Measurements from ENCODE around the gene ANGPT4.

ANGPT4 gene

DNA sequence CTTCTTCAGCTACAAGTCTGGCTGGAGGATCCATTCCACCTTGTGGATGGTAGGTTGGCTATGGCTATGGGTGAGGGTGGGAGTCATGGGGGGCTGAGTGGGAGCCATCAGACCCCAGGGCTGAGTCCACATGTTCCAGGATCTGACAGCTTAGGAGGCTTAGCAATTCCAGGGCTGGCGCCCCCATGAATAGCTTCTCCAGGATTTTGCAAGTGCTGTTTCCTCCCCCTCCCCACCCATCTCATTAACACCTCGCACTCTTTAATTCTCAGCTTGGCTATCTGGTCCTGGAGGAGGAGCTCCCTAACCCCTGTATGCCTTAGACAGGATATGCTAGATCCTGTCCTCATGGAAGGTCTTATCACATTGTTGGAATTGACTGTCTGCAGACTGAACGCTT is 39.0 kb upstream of the ANGPT4 start:
- no peaks in the 10 kb centered on the region for H3K36me3 ChIP-seq (ENCODE audit: insufficient read depth, low read length)
- no peak overlapping the region for H3K27ac ChIP-seq (ENCODE audit: low read depth, low read length)
- no peaks in the 10 kb centered on the region for H3K79me2 ChIP-seq (ENCODE audit: control insufficient read depth, insufficient read depth, low read length, unreplicated experiment)
- H3K4me1 ChIP-seq (ENCODE audit: control insufficient read depth, insufficient read depth, low read length, unreplicated experiment) = no peaks in the 10 kb centered on the region
- H3K4me3 ChIP-seq (ENCODE audit: low read depth, low read length) = no peak overlapping the region
- H2AFZ ChIP-seq (ENCODE audit: low read length, unreplicated experiment) = no peak overlapping the region
- H3K27me3 ChIP-seq (ENCODE audit: insufficient read depth, low read length) = peaks cover 46% of the 10 kb centered on the region

DNA sequence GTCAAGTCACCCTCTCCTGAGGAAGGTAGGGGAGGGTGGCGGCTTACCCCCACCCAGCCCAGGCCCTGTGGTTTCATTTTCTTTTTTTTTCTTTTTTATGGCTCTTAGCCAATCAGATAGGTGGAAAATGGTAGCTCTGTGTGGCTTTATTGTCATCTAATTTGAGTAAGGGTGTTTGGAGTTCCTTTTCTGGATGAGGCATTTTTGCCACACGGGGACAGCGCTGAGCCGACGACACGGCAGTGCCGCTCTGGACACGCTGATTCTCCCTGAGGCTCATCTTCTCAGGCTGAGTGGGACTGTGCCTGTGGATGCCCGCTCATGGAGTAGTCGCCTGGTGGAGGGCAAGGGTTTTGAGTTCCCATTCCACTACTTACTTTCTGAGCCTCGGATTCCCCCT is 37.6 kb upstream of the ANGPT4 start:
- Histone ChIP-seq H3K27ac (ENCODE audit: low read depth, low read length) (no peak overlapping the region), H3K27me3 (ENCODE audit: insufficient read depth, low read length) (peaks cover 40% of the 10 kb centered on the region), H3K79me2 (ENCODE audit: control insufficient read depth, insufficient read depth, low read length, unreplicated experiment) (no peaks in the 10 kb centered on the region), H3K4me3 (ENCODE audit: low read depth, low read length) (no peak overlapping the region), H3K36me3 (ENCODE audit: insufficient read depth, low read length) (no peaks in the 10 kb centered on the region), H3K4me1 (ENCODE audit: control insufficient read depth, insufficient read depth, low read length, unreplicated experiment) (no peaks in the 10 kb centered on the region), H2AFZ (ENCODE audit: low read length, unreplicated experiment) (no peak overlapping the region)

DNA sequence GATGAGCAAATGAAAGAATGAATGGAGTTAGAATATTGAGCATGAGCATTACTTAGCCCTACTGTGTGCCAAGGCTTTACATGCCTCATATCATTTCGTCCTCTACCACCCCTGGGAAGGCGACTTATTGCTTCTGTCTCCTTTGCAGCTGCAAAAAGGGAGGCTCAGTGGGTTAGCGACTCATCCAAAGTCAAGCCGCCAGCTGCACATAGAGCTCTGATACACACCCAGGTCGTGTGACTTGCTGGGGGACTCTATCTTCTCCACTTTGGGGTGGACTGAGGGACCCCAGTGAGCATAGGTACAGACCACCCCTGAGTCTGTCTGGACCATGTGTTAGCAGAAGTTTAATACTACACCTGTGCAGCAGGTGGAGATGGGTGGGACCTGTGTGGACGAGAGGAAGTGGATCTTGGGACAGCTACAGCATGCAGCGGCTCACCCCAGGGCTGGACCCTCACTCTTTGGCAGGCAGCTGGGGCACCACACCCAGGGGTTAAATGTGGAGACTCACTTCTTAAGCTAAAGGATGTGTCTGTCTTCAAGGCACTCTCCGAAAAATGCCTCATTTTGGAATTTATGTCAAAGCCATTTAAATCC is 36.2 kb upstream of the ANGPT4 start:
- no peaks in the 10 kb centered on the region for H3K4me1 ChIP-seq (ENCODE audit: control insufficient read depth, insufficient read depth, low read length, unreplicated experiment)
- H3K36me3 ChIP-seq (ENCODE audit: insufficient read depth, low read length) = no peaks in the 10 kb centered on the region
- H3K79me2 ChIP-seq (ENCODE audit: control insufficient read depth, insufficient read depth, low read length, unreplicated experiment) = no peaks in the 10 kb centered on the region
- no peak overlapping the region for H3K4me3 ChIP-seq (ENCODE audit: low read depth, low read length)
- H3K27ac ChIP-seq (ENCODE audit: low read depth, low read length) = no peak overlapping the region
- peaks cover 41% of the 10 kb centered on the region for H3K27me3 ChIP-seq (ENCODE audit: insufficient read depth, low read length)
- H2AFZ ChIP-seq (ENCODE audit: low read length, unreplicated experiment) = no peak overlapping the region

DNA sequence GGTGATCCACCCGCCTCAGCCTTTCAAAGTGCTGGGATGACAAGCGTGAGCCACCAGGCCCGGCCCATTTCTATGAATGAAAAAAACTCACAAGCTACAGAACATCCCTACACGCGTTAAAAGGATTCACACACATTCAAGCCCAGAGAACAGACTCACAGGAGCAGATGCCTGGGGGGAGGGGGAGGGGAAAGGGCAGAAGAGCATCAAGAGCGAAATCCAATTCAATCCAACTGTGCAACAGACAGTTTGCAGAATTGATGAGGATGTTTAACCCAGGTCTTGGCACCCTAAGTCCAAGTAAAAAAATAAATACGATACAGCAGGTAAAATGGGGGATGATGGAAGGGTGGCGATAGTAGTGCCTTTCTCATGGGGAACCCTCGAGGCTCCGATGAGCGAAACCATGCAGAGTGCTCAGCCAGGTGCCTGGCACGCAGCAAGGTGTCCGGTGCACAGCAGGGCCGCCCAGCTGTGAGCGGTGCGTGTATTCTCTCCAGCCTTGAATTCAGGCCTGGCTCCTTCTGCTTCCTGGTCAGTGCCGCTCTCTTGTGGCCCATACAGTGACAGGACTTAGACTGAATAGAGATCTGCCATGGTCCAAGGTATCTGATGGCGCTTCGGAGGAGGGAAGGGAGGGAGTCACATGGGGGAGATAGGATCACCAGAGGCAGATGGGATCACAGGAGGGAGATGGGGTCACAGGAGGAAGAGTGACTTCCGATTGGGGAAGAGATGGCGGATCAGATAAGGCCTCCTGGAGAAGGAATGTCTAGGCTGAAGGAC is 35.4 kb upstream of the ANGPT4 start:
- no peak overlapping the region for H3K27ac ChIP-seq (ENCODE audit: low read depth, low read length)
- no peak overlapping the region for H2AFZ ChIP-seq (ENCODE audit: low read length, unreplicated experiment)
- no peaks in the 10 kb centered on the region for H3K4me1 ChIP-seq (ENCODE audit: control insufficient read depth, insufficient read depth, low read length, unreplicated experiment)
- H3K4me3 ChIP-seq (ENCODE audit: low read depth, low read length) = no peak overlapping the region
- peaks cover 45% of the 10 kb centered on the region for H3K27me3 ChIP-seq (ENCODE audit: insufficient read depth, low read length)
- no peaks in the 10 kb centered on the region for H3K79me2 ChIP-seq (ENCODE audit: control insufficient read depth, insufficient read depth, low read length, unreplicated experiment)
- H3K36me3 ChIP-seq (ENCODE audit: insufficient read depth, low read length) = no peaks in the 10 kb centered on the region

DNA sequence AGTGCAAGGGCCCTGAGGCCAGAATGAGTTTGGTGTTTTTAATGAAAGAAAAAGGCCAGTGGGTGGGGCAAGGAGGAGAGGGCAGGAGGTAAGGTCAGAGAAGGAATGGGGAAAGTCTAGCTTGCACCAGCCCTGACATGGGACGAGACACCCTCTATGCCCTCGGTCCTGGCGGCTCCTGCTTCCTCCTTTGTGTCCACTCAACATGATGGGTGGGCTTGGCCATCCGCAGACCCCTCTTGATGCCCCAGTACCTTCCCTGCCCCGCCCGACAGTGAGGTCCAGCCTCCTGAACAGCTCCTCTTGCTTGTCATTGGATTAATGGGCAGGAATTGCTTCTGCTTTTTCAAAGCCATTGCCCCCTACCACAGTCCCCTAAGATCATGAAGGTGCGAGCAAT is 33.6 kb upstream of the ANGPT4 start:
- Histone ChIP-seq H3K27ac (ENCODE audit: low read depth, low read length) (no peak overlapping the region), H3K4me3 (ENCODE audit: low read depth, low read length) (no peak overlapping the region), H2AFZ (ENCODE audit: low read length, unreplicated experiment) (no peak overlapping the region), H3K79me2 (ENCODE audit: control insufficient read depth, insufficient read depth, low read length, unreplicated experiment) (no peaks in the 10 kb centered on the region), H3K36me3 (ENCODE audit: insufficient read depth, low read length) (no peaks in the 10 kb centered on the region), H3K27me3 (ENCODE audit: insufficient read depth, low read length) (peaks cover 51% of the 10 kb centered on the region), H3K4me1 (ENCODE audit: control insufficient read depth, insufficient read depth, low read length, unreplicated experiment) (no peaks in the 10 kb centered on the region)

DNA sequence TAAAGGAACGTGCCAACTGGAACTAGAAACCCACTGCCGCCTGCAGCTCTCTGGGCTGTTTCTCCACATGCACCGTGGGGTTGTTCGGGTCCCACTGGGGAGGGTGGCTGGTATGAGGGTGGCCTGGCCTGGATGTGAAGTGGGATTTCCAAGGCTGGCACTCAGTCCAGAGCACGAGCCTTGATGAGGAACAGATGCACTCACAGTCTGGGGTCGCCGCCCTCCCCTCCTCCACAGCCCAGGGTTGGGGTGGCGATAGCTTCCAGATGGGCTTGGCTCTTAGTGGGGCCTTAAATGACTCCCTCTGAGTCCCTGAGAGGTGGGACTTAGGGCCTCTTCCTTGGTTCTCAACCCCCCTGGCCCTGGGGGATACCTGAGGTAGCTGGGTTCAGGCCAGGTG is 30.7 kb upstream of the ANGPT4 start:
- Histone ChIP-seq H2AFZ (ENCODE audit: low read length, unreplicated experiment) (no peak overlapping the region), H3K4me1 (ENCODE audit: control insufficient read depth, insufficient read depth, low read length, unreplicated experiment) (no peaks in the 10 kb centered on the region), H3K27ac (ENCODE audit: low read depth, low read length) (no peak overlapping the region), H3K27me3 (ENCODE audit: insufficient read depth, low read length) (peaks cover 68% of the 10 kb centered on the region), H3K36me3 (ENCODE audit: insufficient read depth, low read length) (no peaks in the 10 kb centered on the region), H3K4me3 (ENCODE audit: low read depth, low read length) (no peak overlapping the region), H3K79me2 (ENCODE audit: control insufficient read depth, insufficient read depth, low read length, unreplicated experiment) (no peaks in the 10 kb centered on the region)

DNA sequence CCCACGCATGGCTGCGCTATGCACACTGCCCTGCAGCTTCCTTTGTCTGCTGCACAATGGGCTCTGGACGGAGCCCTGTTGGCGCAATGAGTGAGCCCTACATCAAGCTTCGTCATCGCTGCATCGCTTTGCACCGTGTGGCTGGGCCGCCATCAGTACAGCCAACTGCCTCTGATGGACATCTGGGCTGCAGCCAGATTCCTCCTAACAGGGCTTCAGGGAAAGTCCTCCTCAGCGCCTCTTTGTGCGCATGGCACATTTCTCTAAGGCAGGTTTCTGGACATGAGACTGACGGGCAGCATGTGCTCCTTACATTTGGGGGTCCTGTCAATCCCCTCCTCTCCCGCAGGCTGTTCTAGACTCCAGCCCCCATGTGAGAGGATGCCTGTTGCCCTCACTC is 29.7 kb upstream of the ANGPT4 start:
- Histone ChIP-seq H3K36me3 (ENCODE audit: insufficient read depth, low read length) (no peaks in the 10 kb centered on the region), H2AFZ (ENCODE audit: low read length, unreplicated experiment) (no peak overlapping the region)

DNA sequence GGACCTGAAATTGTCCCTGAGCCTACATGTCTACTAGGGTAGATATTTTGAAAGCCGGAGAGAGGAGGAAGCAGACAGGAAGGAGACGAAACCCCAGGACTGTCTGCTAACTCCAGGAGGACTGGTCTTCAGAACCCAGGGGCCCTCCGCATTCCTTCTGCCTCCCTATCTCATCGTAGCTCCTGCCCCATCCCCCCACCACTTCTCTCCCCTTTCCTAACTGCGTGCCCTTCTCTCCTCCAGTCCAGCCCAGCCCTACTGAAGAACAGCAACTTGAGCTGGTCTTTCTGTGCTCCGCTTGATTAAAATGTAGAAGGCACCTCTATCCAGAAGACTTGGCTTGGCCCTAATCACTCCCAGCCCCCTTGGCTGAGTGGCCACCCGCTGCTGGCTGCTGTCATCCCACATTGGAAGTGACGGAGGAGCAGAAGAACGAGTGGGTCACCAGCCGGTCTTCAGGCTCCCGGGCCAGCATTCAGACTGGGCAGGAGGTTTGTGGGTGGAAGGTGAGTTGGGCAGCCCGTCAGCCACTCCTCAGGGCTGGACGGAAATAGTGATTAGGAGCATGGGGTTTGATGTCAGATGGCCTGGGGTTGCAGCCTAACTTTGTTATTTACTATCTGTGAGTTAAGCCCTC is 28.8 kb upstream of the ANGPT4 start:
- H2AFZ ChIP-seq (ENCODE audit: low read length, unreplicated experiment) = no peak overlapping the region
- H3K27ac ChIP-seq (ENCODE audit: low read depth, low read length) = no peak overlapping the region
- no peaks in the 10 kb centered on the region for H3K4me1 ChIP-seq (ENCODE audit: control insufficient read depth, insufficient read depth, low read length, unreplicated experiment)
- H3K27me3 ChIP-seq (ENCODE audit: insufficient read depth, low read length) = peaks cover 79% of the 10 kb centered on the region
- H3K36me3 ChIP-seq (ENCODE audit: insufficient read depth, low read length) = no peaks in the 10 kb centered on the region
- no peaks in the 10 kb centered on the region for H3K79me2 ChIP-seq (ENCODE audit: control insufficient read depth, insufficient read depth, low read length, unreplicated experiment)
- no peak overlapping the region for H3K4me3 ChIP-seq (ENCODE audit: low read depth, low read length)

More for the DNA sequence above, 29.7 kb upstream of the ANGPT4 start:
- H3K27me3 ChIP-seq (ENCODE audit: insufficient read depth, low read length) = peaks cover 76% of the 10 kb centered on the region
- no peak overlapping the region for H3K4me3 ChIP-seq (ENCODE audit: low read depth, low read length)
- no peaks in the 10 kb centered on the region for H3K79me2 ChIP-seq (ENCODE audit: control insufficient read depth, insufficient read depth, low read length, unreplicated experiment)
- H3K4me1 ChIP-seq (ENCODE audit: control insufficient read depth, insufficient read depth, low read length, unreplicated experiment) = no peaks in the 10 kb centered on the region
- no peak overlapping the region for H3K27ac ChIP-seq (ENCODE audit: low read depth, low read length)

DNA sequence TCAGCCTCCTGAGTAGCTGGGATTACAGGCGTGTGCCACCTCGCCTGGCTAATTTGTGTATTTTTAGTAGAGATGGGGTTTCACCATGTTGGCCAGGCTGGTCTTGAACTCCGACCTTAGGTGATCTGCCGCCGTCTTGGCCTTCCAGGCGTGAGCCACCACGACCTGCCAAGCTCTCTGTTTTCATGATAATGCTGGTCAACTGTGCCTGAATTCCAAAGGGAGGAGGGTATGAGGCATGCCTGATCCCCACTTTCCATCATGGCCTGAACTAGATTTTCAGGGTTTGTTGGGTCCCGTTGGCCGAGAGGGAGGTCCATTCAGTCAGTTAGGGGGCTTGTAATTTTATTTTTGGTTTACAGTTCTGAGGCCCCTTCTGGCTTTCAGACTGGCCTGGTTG is 28.0 kb upstream of the ANGPT4 start:
- Histone ChIP-seq H3K36me3 (ENCODE audit: insufficient read depth, low read length) (no peaks in the 10 kb centered on the region), H3K27ac (ENCODE audit: low read depth, low read length) (no peak overlapping the region), H3K4me3 (ENCODE audit: low read depth, low read length) (no peak overlapping the region), H3K27me3 (ENCODE audit: insufficient read depth, low read length) (peaks cover 85% of the 10 kb centered on the region), H3K4me1 (ENCODE audit: control insufficient read depth, insufficient read depth, low read length, unreplicated experiment) (no peaks in the 10 kb centered on the region), H3K79me2 (ENCODE audit: control insufficient read depth, insufficient read depth, low read length, unreplicated experiment) (no peaks in the 10 kb centered on the region), H2AFZ (ENCODE audit: low read length, unreplicated experiment) (no peak overlapping the region)

DNA sequence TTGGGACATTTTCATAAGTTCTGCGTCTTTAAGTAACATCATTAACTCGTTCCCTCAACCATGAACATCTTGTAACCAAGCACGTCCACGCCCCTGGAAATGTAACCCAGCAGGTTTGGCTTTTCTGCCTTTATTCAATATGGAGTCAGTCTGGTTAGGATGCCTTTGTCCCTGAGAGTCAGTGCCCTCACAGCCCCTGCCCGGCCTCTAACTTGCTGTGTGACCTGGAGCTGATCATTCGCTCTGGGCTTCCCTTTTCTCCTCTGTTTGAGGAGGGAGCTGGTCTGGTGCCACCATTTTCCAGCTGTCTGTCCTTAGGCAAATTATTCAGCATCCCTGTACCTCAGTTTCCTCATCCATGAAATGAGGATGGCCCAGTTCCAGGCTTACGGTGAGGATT is 26.5 kb upstream of the ANGPT4 start:
- no peaks in the 10 kb centered on the region for H3K36me3 ChIP-seq (ENCODE audit: insufficient read depth, low read length)
- H3K4me3 ChIP-seq (ENCODE audit: low read depth, low read length) = no peak overlapping the region
- no peak overlapping the region for H2AFZ ChIP-seq (ENCODE audit: low read length, unreplicated experiment)
- peaks cover 78% of the 10 kb centered on the region for H3K27me3 ChIP-seq (ENCODE audit: insufficient read depth, low read length)
- H3K27ac ChIP-seq (ENCODE audit: low read depth, low read length) = no peak overlapping the region
- H3K79me2 ChIP-seq (ENCODE audit: control insufficient read depth, insufficient read depth, low read length, unreplicated experiment) = no peaks in the 10 kb centered on the region
- no peaks in the 10 kb centered on the region for H3K4me1 ChIP-seq (ENCODE audit: control insufficient read depth, insufficient read depth, low read length, unreplicated experiment)

DNA sequence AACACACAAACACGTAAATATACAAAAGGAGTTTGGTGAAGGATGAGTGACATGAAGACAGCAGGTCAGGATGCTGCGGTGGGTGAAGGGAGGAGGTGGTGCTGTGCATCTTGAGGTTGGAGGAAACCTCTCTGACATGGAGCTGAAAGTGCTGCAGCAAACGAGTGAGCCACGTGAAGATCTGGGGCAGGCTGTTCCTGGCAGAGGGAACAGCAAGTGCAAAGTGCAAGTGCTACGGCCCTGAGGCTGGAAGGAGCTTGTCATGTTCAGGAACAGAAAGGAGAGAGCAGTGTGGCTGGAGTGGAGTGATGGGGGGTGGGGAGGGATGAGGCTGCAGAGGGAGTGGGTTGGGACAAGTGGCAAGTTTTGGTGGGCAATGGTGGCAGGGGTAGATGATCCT is 24.8 kb upstream of the ANGPT4 start:
- H3K4me3 ChIP-seq (ENCODE audit: low read depth, low read length) = no peak overlapping the region
- no peaks in the 10 kb centered on the region for H3K79me2 ChIP-seq (ENCODE audit: control insufficient read depth, insufficient read depth, low read length, unreplicated experiment)
- peaks cover 62% of the 10 kb centered on the region for H3K27me3 ChIP-seq (ENCODE audit: insufficient read depth, low read length)
- no peaks in the 10 kb centered on the region for H3K36me3 ChIP-seq (ENCODE audit: insufficient read depth, low read length)
- no peak overlapping the region for H3K27ac ChIP-seq (ENCODE audit: low read depth, low read length)
- H3K4me1 ChIP-seq (ENCODE audit: control insufficient read depth, insufficient read depth, low read length, unreplicated experiment) = no peaks in the 10 kb centered on the region
- H2AFZ ChIP-seq (ENCODE audit: low read length, unreplicated experiment) = no peak overlapping the region
